Measurements from ENCODE around the gene CWH43.
"Not testable (repeated sequence)": the region's sequence is repeated elsewhere in the genome, so short reads cannot be mapped to it uniquely, and the experiment has no call there.

The CWH43 gene

DNA sequence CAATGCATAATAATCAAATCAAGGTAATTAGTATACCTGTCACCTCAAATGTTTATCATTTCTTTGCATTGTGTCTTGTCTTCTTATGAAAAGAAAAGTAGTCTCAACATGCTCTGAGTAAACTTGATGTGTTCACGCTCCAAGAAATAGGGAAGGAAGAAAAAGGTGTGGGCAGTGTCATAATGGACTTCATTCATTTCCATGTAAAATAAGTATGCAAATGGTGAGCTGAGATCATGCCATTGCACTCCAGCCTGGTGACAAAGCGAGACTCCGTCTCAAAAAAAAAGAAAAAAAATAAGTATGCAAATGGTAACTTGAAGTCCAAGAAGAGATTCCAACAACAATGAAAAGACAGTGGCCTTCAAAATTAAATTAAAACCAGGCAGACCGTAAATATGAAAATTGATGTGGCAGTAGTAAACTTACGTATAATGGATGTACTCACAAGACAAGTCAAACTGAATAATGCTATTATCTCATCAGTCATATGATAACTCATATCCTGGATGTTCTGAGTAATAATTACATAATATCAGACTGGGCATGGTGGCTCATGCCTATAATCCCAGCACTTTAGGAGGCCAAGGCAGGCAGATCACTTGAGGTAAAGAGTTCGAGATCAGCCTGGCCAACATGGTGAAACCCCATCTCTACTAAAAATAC lies 6.0 kb upstream of the CWH43 start:
- no peak for DNase-seq

DNA sequence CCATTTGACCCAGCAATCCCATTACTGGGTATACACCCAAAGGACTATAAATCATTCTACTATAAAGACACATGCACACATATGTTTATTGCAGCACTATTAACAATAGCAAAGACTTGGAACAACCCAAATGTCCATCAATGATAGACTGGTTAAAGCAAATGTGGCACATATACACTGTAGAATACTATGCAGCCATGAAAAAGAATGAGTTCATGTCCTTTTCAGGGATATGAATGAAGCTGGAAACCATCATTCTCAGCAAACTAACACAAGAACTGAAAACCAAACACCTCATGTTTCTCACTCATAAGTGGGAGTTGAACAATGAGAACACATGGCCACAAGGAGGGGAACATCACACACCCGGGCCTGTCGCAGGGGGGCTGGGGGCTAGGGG lies 2.1 kb upstream of the CWH43 start:
- DNase-seq, result not testable (repeated sequence)

DNA sequence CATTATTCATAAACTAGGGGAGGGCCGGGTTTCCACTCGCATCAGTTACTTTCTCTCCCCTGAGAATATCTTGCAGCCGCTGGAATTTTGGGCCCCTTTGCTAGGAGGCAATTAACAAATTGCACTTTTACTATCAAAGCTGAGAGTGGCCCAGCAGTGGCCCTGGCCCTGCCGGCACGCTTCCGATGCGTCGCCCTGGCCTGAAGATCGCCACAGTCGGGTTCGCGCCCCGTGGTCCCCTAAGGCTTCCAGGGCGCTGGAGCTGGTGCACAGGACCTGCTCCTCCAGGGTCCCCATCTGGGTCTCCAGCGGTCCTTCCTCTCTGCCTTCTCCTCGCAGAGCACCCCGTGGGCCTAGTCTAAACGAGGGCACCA lies 486 bp upstream of the CWH43 start:
- no peak for DNase-seq

DNA sequence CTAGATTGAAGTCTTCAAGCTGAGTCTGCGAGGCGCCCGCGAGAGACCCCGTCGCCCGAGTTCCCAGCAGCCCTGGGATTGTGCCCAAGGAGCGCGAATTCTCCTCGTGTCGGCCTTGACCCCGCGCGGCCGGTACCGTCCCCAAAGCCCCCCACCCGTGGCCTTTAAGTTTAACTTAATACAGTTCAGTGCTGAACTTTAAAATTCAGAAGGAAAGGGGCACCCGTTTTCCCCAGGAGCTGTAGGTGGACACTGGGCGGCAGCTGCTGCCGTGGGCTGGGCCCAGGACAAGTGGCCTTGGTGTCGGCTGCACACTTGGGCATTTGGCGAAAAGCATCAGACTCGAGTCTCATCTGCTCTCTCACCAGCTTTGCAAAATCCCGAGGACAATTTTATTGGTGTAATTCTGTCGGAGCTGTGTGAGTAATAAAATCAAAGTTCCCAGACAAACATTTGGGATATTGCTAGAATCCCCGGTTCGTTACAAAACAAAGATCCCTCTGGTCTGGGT lies 634 bp downstream of the CWH43 start:
- DNase-seq, result no peak

DNA sequence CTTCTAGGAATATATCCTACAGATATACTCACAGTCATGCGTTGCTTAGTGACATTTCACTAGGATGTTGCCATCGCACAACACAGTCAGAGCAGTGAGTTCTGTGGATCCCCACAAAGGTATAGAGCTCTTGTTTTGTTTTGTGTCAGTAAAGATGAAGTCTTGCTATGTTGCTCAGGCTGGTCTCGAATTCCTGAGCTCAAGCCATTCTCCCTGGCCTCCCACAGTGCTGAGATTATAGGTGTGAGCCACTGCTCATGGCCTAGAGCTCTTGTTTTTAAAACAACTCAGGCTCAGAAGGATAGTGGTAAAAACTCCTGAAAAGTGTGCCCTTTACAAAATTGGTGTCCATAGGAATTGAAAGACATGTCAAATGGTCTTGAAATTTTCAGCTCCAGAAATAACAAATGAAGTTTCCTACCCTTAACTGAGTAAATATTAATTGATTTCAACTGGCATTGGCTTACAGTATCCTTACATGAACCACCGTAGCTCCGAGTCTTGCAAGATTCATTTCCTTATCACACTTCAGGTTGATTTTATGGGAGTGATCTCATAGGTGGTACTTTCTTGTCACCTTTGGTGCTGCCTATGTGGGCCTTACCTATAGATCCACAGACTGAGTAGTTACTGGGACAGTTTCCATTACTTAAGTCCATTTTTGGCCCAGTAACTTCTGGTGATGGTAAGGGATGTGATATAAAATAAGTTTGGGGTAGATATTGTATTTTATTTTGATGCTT lies 3.6 kb downstream of the CWH43 start:
- no peak for DNase-seq

DNA sequence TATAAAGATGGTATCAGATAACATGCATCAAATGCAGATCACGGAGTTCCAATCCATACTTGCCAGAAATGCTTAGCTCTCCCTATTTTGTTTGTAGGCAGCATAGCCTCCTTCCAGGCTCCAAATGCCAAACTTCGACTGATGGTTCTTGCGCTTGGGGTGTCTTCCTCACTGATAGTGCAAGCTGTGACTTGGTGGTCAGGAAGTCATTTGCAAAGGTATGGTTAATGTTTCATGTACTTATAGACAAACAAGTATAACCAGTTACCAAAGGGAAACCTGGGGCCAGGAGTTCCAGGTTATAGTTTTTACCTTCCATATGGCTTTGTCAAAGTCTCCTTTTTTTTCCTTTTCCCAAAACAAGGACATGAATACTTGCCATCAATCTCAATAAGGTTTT lies 5.3 kb downstream of the CWH43 start:
- DNase-seq, result no peak

DNA sequence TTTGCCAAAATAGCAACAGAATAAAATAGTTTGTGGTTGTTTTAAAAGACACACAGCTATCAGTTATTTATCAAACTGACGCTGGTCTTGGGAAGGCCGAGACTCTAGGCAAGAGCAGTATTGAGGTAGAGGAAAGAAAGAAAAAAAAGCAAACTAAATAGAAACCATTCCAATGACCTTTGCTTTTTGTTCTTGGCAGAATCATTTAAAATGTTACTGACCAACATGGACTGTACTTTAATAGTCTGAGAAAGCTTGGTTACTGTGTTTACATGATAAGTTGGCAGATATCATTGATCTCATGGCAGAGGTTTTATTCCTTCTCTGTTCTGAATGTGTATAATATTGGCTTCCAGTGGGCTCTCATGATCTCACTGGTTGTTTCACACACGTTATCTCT lies 11.9 kb downstream of the CWH43 start:
- no peak for DNase-seq

DNA sequence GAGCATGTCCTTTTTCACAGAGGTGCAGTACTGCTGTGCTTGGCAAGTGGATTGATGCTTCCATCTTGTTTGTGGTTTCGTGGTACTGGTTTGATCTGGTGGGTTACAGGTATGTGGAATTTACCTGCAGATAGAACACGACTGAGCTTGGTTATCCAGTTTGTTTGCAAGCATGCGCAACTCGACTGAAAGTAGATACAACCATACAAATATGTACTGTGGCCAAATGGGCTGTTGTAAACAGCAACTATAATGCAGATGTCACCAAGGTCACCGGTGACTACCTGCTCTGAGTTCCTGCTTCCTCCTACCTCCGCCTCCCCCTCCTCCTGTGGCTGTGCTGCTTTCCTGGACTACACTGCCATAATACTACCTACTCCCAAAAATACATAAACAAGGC lies 12.4 kb downstream of the CWH43 start:
- DNase-seq, result no peak

DNA sequence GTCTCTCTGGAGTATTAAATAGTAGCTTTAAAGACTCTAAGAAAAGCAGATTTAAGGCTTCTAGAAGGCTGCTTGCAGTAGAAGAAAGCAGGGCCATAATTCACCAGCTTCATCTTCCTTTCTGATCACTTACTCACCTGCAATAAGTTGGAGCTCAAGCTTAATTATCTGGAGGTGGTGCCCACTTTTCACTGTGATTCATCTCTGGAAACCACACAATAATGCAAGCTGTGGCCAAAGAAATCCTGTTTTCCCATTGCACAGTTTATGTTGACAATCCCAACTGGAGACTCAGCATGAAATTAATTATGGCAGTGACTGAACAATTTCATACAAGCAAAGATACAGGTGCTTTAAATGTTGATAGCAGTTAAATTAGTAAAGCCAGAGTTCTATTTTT lies 14.7 kb downstream of the CWH43 start:
- no peak for DNase-seq

DNA sequence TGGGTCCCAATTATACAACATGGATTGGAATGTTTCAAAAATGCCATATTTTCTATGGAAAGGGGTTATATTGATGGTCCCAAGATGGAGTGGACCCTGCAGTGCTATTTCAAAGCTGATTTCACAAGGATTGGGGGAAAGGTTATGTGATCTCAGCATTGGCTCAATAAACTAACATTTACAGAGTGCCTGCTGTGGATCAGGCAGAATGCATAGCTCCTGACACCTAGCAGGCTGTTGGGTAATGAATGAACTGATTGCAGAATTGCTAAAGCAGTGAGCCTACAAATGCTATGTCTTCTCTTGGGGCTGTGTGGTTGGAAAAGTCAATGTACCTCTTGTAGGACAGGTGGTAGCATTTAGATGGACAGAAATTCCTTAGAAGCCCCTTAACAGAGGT lies 16.9 kb downstream of the CWH43 start:
- no peak for DNase-seq

DNA sequence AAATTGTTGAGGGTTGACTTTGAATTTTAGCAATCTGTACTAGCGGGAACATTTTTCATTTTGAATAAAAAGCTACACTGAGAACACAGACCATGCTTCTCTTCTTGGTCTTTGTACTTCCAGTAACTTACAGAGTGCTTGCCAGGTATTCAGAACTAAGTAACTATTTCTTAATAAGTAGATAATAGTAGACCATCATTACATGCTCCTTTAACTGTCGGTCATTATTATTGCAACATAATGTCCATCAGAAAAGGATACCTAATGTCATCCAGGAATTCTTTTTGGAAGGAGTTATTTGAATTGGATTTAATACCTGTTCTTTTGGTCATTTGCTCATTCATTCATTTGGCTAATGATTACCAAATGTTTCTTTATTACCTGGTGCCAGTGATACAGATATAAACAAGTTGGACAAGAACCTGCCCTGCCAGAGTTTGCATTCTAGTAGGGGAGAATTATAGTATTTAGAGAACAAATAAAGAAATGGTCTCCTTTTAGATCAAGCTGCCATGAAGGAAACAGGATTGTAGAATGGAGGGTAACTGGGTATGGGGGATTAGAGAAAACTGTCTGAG lies 32.7 kb downstream of the CWH43 start:
- DNase-seq, result no peak

DNA sequence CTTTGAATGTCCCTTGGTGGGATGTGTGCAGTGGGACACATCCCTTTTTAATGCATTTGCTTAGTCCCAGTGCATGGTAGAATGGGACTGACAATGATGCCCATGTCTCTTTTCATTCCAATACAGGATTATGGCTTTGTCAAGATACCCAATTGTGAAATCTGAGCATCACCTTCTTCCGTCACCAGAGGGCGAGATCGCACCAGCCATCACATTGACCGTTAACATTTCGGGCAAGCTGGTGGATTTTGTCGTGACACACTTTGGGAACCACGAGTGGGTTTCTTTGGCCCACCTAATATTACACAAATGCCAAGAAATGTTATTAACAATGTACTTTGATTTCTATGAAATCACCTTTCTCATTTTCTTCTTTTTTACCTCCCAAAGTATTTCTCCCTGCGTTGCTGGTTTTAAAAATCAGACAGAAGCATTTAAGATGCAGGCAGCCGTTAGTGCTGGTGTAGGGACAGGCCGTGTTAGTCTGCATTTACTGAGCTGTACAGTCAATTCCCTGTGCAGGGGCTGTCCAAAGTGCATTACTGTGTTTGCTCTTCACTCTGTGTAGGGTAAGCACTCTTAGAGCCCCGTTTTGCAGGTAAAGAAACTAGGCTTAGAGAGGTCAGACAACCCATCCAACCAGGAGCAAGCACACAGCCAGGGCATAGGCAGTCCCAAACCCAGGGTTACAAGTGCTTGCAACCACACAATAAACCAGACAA lies 46.5 kb downstream of the CWH43 start:
- no peak for DNase-seq

DNA sequence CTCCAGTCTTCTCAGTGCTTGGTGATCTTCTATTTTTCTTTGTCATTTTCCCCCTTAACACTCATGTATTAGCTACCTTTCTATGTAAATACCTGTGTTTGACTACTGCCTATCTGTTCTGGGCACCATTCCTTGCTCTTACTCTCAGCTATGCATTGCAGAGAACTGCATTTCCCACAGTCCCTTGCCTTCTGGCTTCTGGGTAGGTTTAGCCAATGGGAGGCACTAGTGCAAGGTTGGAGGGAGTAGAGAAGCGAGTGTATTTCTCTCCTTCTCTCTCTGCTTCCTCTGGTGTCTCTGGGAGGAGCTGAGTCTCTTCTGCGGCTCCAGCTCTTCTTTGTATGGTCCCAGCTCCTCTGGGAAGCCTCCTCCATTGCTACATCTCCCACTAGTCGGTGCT lies 50.5 kb downstream of the CWH43 start:
- no peak for DNase-seq

DNA sequence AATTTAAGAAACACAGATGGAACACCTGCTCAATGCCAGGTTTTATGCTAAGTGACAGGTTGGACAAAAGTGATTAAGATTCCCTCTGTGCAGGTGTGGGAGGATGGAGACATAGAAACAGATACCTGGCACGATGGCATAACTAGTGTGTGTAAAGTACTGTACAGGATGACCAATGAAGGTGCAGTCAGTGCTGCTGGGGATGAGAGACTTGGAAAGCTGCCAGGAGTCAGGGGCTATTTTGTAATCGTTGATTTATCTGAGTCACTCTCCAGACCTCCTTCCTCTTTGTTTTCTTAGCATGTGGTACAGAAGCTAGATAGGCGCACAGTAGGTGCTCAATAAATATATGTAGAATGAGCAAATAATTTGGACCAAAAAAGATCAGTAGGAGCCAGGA lies 58.2 kb downstream of the CWH43 start:
- DNase-seq, result no peak

DNA sequence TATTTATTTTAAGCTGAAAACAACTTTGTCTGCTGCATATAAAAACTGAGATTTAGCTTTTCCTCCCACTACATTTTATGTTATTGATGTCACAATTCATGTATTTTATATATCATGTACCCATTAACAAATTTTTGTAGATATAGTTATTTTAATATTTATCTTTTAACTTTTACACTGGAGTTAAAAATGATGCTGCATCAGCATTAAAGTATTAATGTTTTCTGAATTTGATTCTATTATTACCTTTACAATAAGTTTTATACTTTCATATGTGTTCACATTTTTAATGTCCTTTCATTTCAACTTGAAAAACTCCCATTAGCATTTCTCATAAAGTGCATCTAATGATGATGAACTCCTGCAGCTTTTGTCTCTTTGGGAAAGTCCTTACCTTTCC lies 72.2 kb downstream of the CWH43 start:
- no peak for DNase-seq

DNA sequence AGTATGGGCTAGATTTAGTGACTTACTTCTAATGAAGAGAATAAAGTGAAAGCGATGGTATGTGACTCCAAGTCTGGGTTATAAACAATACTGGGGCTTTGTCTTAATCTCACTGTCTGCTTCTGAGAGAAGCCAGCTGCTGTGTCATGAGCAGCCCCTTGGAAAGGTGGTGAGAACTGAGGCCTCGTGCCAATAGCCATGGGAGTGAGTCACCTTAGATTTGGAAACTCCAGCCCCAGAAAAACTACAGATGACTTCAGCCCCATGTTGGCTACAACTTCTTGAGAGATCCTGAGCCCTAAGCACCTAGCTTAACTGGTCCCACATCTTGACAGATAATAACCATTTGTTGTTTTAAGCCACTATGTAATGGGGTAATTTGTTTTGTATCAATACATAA lies 77.6 kb downstream of the CWH43 start:
- no peak for DNase-seq

DNA sequence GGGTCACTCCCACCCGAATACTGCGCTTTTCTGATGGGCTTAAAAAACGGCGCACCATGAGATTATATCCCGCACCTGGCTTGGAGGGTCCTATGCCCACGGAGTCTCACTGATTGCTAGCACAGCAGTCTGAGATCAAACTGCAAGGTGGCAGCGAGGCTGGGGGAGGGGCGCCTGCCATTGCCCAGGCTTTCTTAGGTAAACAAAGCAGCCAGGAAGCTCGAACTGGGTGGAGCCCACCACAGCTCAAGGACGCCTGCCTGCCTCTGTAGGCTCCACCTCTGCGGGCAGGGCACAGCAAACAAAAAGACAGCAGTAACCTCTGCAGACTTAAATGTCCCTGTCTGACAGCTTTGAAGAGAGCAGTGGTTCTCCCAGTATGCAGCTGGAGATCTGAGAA lies 86.1 kb downstream of the CWH43 start:
- DNase-seq, result not testable (repeated sequence)

DNA sequence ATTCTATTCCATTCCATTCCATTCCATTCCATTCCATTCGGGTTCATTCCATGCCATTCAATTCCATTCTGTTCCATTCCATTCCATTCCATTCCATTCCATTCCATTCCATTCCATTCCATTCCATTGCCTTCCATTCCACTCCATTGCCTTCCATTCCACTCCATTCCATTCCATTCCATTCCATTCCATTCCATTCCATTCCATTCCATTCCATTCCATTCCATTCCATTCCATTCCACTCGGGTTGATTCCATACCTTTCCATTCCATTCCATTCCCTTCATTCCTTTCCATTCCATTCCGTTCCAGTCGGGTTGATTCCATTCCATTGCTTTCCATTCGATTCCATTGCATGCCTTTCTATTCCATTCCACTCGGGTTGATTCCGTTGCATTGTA lies 105.8 kb downstream of the CWH43 start:
- not testable (repeated sequence) for DNase-seq

DNA sequence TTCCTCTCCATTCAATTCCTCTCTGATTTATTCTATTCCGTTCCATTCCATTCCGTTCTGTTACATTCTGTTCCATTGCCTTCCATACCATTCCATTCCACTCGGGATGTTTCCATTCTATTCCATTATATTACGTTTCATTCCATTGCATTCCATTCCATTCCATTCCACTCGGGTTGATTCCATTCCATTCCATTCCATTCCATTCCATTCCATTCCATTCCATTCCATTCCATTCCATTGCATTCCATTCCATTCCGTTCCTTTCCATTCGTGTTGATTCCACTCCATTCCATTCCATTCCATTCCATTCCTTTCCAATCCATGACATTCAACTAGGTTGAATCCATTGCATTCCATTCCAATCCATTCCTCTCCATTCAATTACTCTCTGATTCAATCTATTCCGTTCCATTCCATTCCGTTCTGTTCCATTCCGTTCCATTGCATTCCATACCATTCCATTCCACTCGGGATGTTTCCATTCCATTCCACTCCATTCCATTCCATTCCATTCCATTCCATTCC lies 106.6 kb downstream of the CWH43 start:
- DNase-seq, result not testable (repeated sequence)

DNA sequence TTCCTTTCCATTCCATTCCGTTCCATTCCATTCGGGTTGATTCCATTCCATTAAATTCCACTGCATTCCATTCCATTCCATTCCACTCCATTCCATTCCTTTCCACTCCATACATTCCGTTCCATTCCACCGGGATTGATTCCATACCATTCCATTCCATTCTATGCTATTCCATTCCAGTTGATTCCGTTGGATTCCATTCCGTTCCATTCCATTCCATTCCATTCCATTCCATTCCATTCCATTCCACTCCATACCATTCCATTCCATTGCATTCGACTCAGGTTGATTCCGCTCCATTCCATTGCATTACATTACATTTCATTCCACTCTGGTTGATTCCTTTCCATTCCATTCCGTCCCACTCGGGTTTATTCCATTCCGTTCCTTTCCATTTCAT lies 110.1 kb downstream of the CWH43 start:
- DNase-seq, result not testable (repeated sequence)

DNA sequence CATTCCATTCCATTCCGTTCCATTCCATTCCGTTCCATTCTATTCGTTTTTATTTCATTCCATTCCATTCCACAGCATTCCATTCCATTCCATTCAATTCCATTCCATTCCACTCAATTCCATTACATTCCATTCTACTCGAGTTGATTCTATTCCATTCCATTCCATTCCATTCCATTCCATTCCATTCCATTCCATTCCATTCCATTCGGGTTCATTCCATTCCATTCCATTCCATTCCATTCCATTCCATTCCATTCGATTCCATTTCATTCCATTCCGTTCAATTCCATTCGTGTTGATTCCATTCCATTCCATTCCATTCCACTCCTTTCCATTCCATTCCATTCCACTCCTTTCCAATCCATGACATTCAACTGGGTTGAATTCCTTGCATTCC lies 110.6 kb downstream of the CWH43 start:
- not testable (repeated sequence) for DNase-seq

DNA sequence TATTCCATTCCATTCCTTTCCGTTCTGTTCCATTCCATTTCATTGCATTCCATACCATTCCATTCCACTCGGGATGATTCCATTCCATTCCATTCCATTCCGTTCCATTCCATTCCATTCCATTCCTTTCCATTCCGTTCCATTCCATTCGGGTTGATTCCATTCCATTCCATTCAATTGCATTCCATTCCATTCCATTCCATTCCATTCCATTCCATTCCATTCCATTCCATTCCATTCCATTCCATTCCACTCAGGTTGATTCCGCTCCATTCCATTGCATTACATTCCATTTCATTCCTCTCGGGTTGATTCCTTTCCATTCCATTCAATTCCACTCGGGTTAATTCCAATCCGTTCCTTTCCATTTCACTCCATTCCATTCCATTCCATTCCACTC lies 111.0 kb downstream of the CWH43 start:
- DNase-seq, result not testable (repeated sequence)

DNA sequence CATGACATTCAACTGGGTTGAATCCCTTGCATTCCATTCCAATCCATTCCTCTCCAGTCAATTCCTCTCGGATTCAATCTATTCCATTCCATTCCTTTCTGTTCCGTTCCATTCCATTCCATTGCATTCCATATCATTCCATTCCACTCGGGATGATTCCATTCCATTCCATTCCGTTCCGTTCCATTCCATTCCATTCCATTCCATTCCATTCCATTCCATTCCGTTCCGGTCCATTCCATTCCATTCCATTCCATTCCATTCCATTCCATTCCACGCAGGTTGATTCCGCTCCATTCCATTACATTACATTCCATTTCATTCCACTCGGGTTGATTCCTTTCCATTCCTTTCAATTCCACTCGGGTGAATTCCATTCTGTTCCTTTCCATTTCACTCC lies 111.4 kb downstream of the CWH43 start:
- DNase-seq, result not testable (repeated sequence)

All from DMS 273 treated with DMSO at 0.1 percent for 48 hours (cell line).